ENCODE results near the gene DIS3. TPM values are rescaled to one million over a fixed set of nuclear protein-coding genes. Genes with fewer than 3 reads are reported as not detected.
A peak's percentile ranks its signal among the peaks of the same experiment; 100 is the strongest.
"Not testable (repeated sequence)": the region's sequence is repeated elsewhere in the genome, so short reads cannot be mapped to it uniquely, and the experiment has no call there.

DIS3 gene
- total and polyA plus RNA-seq, 7 experiments from 2014 or later: 14.4 to 44.8 (median 35.2) TPM

- Mint-ChIP-seq H3K4me1 (peaks cover 12 to 61% (median 41%) of the 10 kb centered on the region in 7 donors), H3K36me3 (peaks cover 6 to 55% (median 39%) of the 10 kb centered on the region in 5 donors), H3K9me3 (peaks cover 0 to 2% (median 0%) of the 10 kb centered on the region in 11 donors), H3K27ac (peak overlapping the region in 3 of 9 donors; percentile 27 to 69 (median 32)), H3K27me3 (no peaks in the 10 kb centered on the region), H3K4me3 (no peak overlapping the region)
- Histone ChIP-seq H3K4me1 (ENCODE audit: control insufficient read depth in 2 of 2, insufficient read depth in 2 of 2, low read length in 2 of 2) (peaks cover 5 to 9% of the 10 kb centered on the region in 2 donors), H3K9me3 (ENCODE audit: control insufficient read depth in 2 of 3, low read length in 3 of 3) (no peaks in the 10 kb centered on the region), H3K27ac (ENCODE audit: low read depth, low read length) (no peak overlapping the region), H3K4me3 (ENCODE audit: low read length) (no peak overlapping the region), H3K36me3 (ENCODE audit: control insufficient read depth in 2 of 3, insufficient read depth in 3 of 3, low read length in 3 of 3) (peaks cover 0 to 28% (median 11%) of the 10 kb centered on the region in 3 experiments), H3K27me3 (ENCODE audit: control insufficient read depth in 2 of 2, insufficient read depth in 2 of 2, low read length in 2 of 2) (no peaks in the 10 kb centered on the region)
- intact Hi-C loops (cut with micrococcal nuclease): loop anchor here in 1 of 2 donors (10.0 kb wide), 3 partner anchors 836 to 1496 kb away; no protein-coding TSS in a partner anchor
- DNase-seq (no peak), ATAC-seq (no peak)
- ChIA-PET CTCF (no interaction called here), POLR2A (interaction anchor here (0.8 kb wide), 1 partner anchor 34 kb away, joined by 3 read pairs; no protein-coding TSS in a partner anchor)
These were observed 7.1 kb upstream of the DIS3 start for GRCh38 chr13:72788831-72789230.

- Histone ChIP-seq H3K36me3 (ENCODE audit: control insufficient read depth in 2 of 3, insufficient read depth in 3 of 3, low read length in 3 of 3) (peaks cover 0 to 10% (median 0%) of the 10 kb centered on the region in 3 experiments), H3K4me1 (ENCODE audit: control insufficient read depth in 2 of 2, insufficient read depth in 2 of 2, low read length in 2 of 2) (peaks cover 26 to 30% of the 10 kb centered on the region in 2 donors)
- ATAC-seq; H3K9me3 ChIP-seq (ENCODE audit: control insufficient read depth in 2 of 3, low read length in 3 of 3); H3K27ac ChIP-seq (ENCODE audit: low read depth, low read length); DNase-seq; H3K27me3 Mint-ChIP-seq; H3K27me3 ChIP-seq (ENCODE audit: control insufficient read depth in 2 of 2, insufficient read depth in 2 of 2, low read length in 2 of 2); H3K4me3 ChIP-seq (ENCODE audit: low read length); CTCF ChIA-PET; H3K9me3 Mint-ChIP-seq: not testable (repeated sequence)
- Mint-ChIP-seq H3K27ac (peak overlapping the region in 4 of 9 donors; percentile 7 to 58 (median 53)), H3K36me3 (peaks cover 0 to 33% (median 29%) of the 10 kb centered on the region in 5 donors), H3K4me3 (peak overlapping the region in 7 of 10 donors; percentile 7 to 55 (median 39)), H3K4me1 (peaks cover 33 to 80% (median 56%) of the 10 kb centered on the region in 7 donors)
- POLR2A ChIA-PET: interaction anchor here (1.2 kb wide), 1 partner anchor 9 kb away, joined by 3 read pairs; no protein-coding TSS in a partner anchor
- intact Hi-C loops (cut with micrococcal nuclease): loop anchor here (5.0 to 10.0 kb wide), 6 partner anchors 840 to 1500 kb away; partner anchors contain the start of gene KLF12 (in 1 of the 2)
These were observed 3.0 kb upstream of the DIS3 start for GRCh38 chr13:72784679-72785078.

GRCh38 chr13:72782717-72783116 lies 1.0 kb upstream of the DIS3 start:
- Mint-ChIP-seq H3K9me3 (peaks cover 0 to 2% (median 0%) of the 10 kb centered on the region in 11 donors), H3K27me3 (no peaks in the 10 kb centered on the region), H3K4me3 (peak overlapping the region; percentile 96 to 100 (median 99)), H3K4me1 (peaks cover 38 to 79% (median 66%) of the 10 kb centered on the region in 7 donors), H3K36me3 (peaks cover 0 to 34% (median 30%) of the 10 kb centered on the region in 5 donors), H3K27ac (peak overlapping the region; percentile 95 to 100 (median 98))
- Histone ChIP-seq H3K4me1 (ENCODE audit: control insufficient read depth in 2 of 2, insufficient read depth in 2 of 2, low read length in 2 of 2) (peaks cover 35 to 37% of the 10 kb centered on the region in 2 donors), H3K4me3 (ENCODE audit: low read length) (peak overlapping the region; percentile 94), H3K27ac (ENCODE audit: low read depth, low read length) (peak overlapping the region; percentile 87), H3K36me3 (ENCODE audit: control insufficient read depth in 2 of 3, insufficient read depth in 3 of 3, low read length in 3 of 3) (peaks cover 0 to 16% (median 0%) of the 10 kb centered on the region in 3 experiments), H3K9me3 (ENCODE audit: control insufficient read depth in 2 of 3, low read length in 3 of 3) (no peaks in the 10 kb centered on the region), H3K27me3 (ENCODE audit: control insufficient read depth in 2 of 2, insufficient read depth in 2 of 2, low read length in 2 of 2) (no peaks in the 10 kb centered on the region)
- DNase-seq (peak in 4 of 9 donors; percentile 3 to 23 (median 18)), ATAC-seq (no peak)
- CTCF ChIA-PET: no interaction called here
- POLR2A ChIA-PET: no interaction called here
- intact Hi-C loops (cut with micrococcal nuclease): loop anchor here (1.0 to 10.0 kb wide), 12 partner anchors 14 to 1502 kb away; partner anchors contain the start of genes BORA (in 2 of the 2), MZT1 (in 2 of the 2), KLF12 (in 1 of the 2) and KLF5 (in 1 of the 2)

- Mint-ChIP-seq H3K4me1 (peaks cover 13 to 33% (median 23%) of the 10 kb centered on the region in 7 donors), H3K27me3 (no peaks in the 10 kb centered on the region), H3K36me3 (peaks cover 5 to 63% (median 45%) of the 10 kb centered on the region in 5 donors), H3K9me3 (no peaks in the 10 kb centered on the region), H3K27ac (peak overlapping the region in 1 of 9 donors; percentile 66), H3K4me3 (no peak overlapping the region)
- ChIA-PET CTCF (no interaction called here), POLR2A (interaction anchor here (1.0 kb wide), 1 partner anchor 46 kb away, joined by 3 read pairs; the partner anchor contains the start of genes BORA and MZT1)
- Histone ChIP-seq H3K4me1 (ENCODE audit: control insufficient read depth in 2 of 2, insufficient read depth in 2 of 2, low read length in 2 of 2) (peaks cover under 1 to 4% of the 10 kb centered on the region in 2 donors), H3K4me3 (ENCODE audit: low read length) (no peak overlapping the region), H3K27me3 (ENCODE audit: control insufficient read depth in 2 of 2, insufficient read depth in 2 of 2, low read length in 2 of 2) (no peaks in the 10 kb centered on the region), H3K9me3 (ENCODE audit: control insufficient read depth in 2 of 3, low read length in 3 of 3) (no peaks in the 10 kb centered on the region), H3K36me3 (ENCODE audit: control insufficient read depth in 2 of 3, insufficient read depth in 3 of 3, low read length in 3 of 3) (peaks cover 40 to 82% (median 56%) of the 10 kb centered on the region in 3 experiments), H3K27ac (ENCODE audit: low read depth, low read length) (no peak overlapping the region)
- intact Hi-C loops (cut with micrococcal nuclease): loop anchor here in 1 of 2 donors (2.0 kb wide), 1 partner anchor 17 kb away; no protein-coding TSS in a partner anchor
- no peak for ATAC-seq
- no peak for DNase-seq
These were observed 7.7 kb downstream of the DIS3 start for GRCh38 chr13:72774019-72774418.

- no peak overlapping the region for H3K27ac Mint-ChIP-seq
- Histone ChIP-seq H3K9me3 (ENCODE audit: control insufficient read depth in 2 of 3, low read length in 3 of 3) (no peaks in the 10 kb centered on the region), H3K36me3 (ENCODE audit: control insufficient read depth in 2 of 3, insufficient read depth in 3 of 3, low read length in 3 of 3) (peaks cover 33 to 98% (median 69%) of the 10 kb centered on the region in 3 experiments), H3K27ac (ENCODE audit: low read depth, low read length) (no peak overlapping the region), H3K27me3 (ENCODE audit: control insufficient read depth in 2 of 2, insufficient read depth in 2 of 2, low read length in 2 of 2) (no peaks in the 10 kb centered on the region), H3K4me3 (ENCODE audit: low read length) (no peak overlapping the region), H3K4me1 (ENCODE audit: control insufficient read depth in 2 of 2, insufficient read depth in 2 of 2, low read length in 2 of 2) (no peaks in the 10 kb centered on the region)
- H3K4me3 Mint-ChIP-seq: no peak overlapping the region
- peaks cover 0 to 51% (median 32%) of the 10 kb centered on the region in 5 donors for H3K36me3 Mint-ChIP-seq
- no peaks in the 10 kb centered on the region for H3K9me3 Mint-ChIP-seq
- POLR2A ChIA-PET: no interaction called here
- DNase-seq (no peak), ATAC-seq (no peak)
- intact Hi-C loops (cut with micrococcal nuclease): loop anchor here in 1 of 2 donors (5.0 kb wide), 1 partner anchor 36 kb away; the partner anchor contains the start of genes BORA and MZT1
- H3K27me3 Mint-ChIP-seq: no peaks in the 10 kb centered on the region
- CTCF ChIA-PET: no interaction called here
- peaks cover 0 to 5% (median 0%) of the 10 kb centered on the region in 7 donors for H3K4me1 Mint-ChIP-seq
These were observed 18.3 kb downstream of the DIS3 start for GRCh38 chr13:72763411-72763810.

- ATAC-seq (no peak), DNase-seq (no peak)
- no peaks in the 10 kb centered on the region for H3K4me1 ChIP-seq (ENCODE audit: control insufficient read depth in 2 of 2, insufficient read depth in 2 of 2, low read length in 2 of 2)
- no peak overlapping the region for H3K4me3 ChIP-seq (ENCODE audit: low read length)
- Mint-ChIP-seq H3K4me1 (peaks cover 0 to 2% (median 0%) of the 10 kb centered on the region in 7 donors), H3K9me3 (no peaks in the 10 kb centered on the region), H3K27ac (peak overlapping the region in 3 of 9 donors; percentile 5 to 51 (median 28)), H3K4me3 (no peak overlapping the region), H3K27me3 (no peaks in the 10 kb centered on the region), H3K36me3 (peaks cover 0 to 47% (median 31%) of the 10 kb centered on the region in 5 donors)
- H3K27ac ChIP-seq (ENCODE audit: low read depth, low read length): no peak overlapping the region
- intact Hi-C loops (cut with micrococcal nuclease): loop anchor here in 1 of 2 donors (5.0 kb wide), 1 partner anchor 33 kb away; the partner anchor contains the start of genes BORA and MZT1
- H3K27me3 ChIP-seq (ENCODE audit: control insufficient read depth in 2 of 2, insufficient read depth in 2 of 2, low read length in 2 of 2): no peaks in the 10 kb centered on the region
- CTCF ChIA-PET: no interaction called here
- H3K9me3 ChIP-seq (ENCODE audit: control insufficient read depth in 2 of 3, low read length in 3 of 3): no peaks in the 10 kb centered on the region
- peaks cover 24 to 81% (median 51%) of the 10 kb centered on the region in 3 experiments for H3K36me3 ChIP-seq (ENCODE audit: control insufficient read depth in 2 of 3, insufficient read depth in 3 of 3, low read length in 3 of 3)
- POLR2A ChIA-PET: interaction anchor here (1.2 kb wide), 1 partner anchor 31 kb away, joined by 3 read pairs; no protein-coding TSS in a partner anchor
These were observed 21.5 kb downstream of the DIS3 start for GRCh38 chr13:72760189-72760588.

Data from naive thymus-derived CD4-positive, alpha-beta T cell (primary cell).